PC-3 (cell line): ENCODE measurements around the gene PRR5L.

Source experiments
- EZH2 ChIP-seq: fragments of 300-600 bp; sonication (generic); IDR thresholded peaks from one replicate; pipeline ENCODE4 v1.6.1; 2017; ENCODE audit warnings: antibody characterized with exemption, mild to moderate bottlenecking, low read length; ENCODE audit not compliant: unreplicated experiment
- EZH2phosphoT487 ChIP-seq: fragments of 300-600 bp; sonication (generic); IDR thresholded peaks from 2 replicates; pipeline ENCODE4 v1.6.1; 2018; ENCODE audit warnings: mild to moderate bottlenecking, antibody characterized with exemption, low read length, borderline replicate concordance
- TF ChIP-seq, protein P1 (sequence below): fragments of 300-600 bp; sonication (generic); conservative IDR thresholded peaks from 2 replicates; pipeline ENCODE4 v1.5.1; 2017; ENCODE audit warnings: antibody characterized with exemption, low read depth, mild to moderate bottlenecking, low read length

DNA sequence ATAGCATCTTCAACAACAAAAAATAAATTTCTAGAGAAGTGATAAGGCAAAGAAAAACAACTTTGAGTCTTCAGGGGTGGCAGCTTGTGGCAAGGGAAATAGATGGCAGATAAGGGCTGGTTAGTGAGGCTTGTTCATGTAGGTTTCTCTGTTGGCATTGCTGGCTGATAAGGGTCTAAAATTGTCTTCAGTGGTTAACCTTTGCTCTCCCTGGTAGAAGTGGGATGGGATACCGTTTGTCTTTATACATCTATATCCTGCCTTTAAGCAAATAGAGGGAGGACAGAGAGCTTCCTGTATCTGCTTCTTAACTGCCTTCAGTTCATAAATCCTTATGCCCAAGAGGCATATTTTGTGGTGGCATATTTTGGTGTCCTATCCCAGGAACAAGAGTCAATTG is 156.9 kb downstream of the PRR5L start:
- TF ChIP-seq EZH2 (no peak), EZH2phosphoT487 (no peak)
- TF ChIP-seq, protein P1, sequence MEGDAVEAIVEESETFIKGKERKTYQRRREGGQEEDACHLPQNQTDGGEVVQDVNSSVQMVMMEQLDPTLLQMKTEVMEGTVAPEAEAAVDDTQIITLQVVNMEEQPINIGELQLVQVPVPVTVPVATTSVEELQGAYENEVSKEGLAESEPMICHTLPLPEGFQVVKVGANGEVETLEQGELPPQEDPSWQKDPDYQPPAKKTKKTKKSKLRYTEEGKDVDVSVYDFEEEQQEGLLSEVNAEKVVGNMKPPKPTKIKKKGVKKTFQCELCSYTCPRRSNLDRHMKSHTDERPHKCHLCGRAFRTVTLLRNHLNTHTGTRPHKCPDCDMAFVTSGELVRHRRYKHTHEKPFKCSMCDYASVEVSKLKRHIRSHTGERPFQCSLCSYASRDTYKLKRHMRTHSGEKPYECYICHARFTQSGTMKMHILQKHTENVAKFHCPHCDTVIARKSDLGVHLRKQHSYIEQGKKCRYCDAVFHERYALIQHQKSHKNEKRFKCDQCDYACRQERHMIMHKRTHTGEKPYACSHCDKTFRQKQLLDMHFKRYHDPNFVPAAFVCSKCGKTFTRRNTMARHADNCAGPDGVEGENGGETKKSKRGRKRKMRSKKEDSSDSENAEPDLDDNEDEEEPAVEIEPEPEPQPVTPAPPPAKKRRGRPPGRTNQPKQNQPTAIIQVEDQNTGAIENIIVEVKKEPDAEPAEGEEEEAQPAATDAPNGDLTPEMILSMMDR, result no peak
